Panc1 (cell line): ENCODE measurements around the gene ZNF185.

Source experiments
- CTCF ChIP-seq: fragments of 450-650 bp; IDR thresholded peaks from 2 replicates; pipeline ENCODE4 v1.5.1; 2017; ENCODE audit warnings: mild to moderate bottlenecking
- POLR2AphosphoS5 ChIP-seq: IDR thresholded peaks from 2 replicates; pipeline ENCODE4 v1.6.1; 2012; ENCODE audit warnings: mild to moderate bottlenecking, low read depth, low read length, moderate library complexity
- TCF7L2 ChIP-seq: IDR thresholded peaks from 2 replicates; pipeline ENCODE4 v1.6.1; 2011; ENCODE audit warnings: mild to moderate bottlenecking, low read depth, low read length, inconsistent platforms

DNA sequence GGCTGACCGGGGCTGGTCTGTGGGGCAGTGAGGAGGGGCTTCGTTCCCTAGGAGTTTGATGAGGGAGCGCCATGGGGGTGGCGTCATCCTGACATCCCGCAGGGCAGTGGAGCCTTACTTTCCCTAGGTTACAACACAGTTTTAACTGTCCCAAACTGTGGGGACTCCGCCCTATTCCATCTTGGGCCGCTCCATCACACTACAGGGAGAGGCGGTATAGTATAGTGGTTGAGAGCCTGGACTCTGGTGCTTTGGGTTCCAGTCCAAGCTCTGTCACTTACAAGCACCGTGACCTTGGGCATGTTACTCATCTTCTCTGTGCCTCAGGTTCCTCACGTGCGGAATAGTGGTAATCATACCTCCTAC lies 44.2 kb downstream of the ZNF185 start:
- TF ChIP-seq CTCF: no peak
- TF ChIP-seq TCF7L2: no peak
- TF ChIP-seq POLR2AphosphoS5: no peak
